ENCODE measurements around the gene SLC25A22. TPM values are rescaled to one million over a fixed set of nuclear protein-coding genes. Genes with fewer than 3 reads are reported as not detected.
A peak's percentile ranks its signal among the peaks of the same experiment; 100 is the strongest.

SLC25A22 gene
- polyA plus RNA-seq, 1 donor (not counting 4 experiments of a cell fraction or from before 2014, with no cell fraction given): 13.5 TPM

DNA sequence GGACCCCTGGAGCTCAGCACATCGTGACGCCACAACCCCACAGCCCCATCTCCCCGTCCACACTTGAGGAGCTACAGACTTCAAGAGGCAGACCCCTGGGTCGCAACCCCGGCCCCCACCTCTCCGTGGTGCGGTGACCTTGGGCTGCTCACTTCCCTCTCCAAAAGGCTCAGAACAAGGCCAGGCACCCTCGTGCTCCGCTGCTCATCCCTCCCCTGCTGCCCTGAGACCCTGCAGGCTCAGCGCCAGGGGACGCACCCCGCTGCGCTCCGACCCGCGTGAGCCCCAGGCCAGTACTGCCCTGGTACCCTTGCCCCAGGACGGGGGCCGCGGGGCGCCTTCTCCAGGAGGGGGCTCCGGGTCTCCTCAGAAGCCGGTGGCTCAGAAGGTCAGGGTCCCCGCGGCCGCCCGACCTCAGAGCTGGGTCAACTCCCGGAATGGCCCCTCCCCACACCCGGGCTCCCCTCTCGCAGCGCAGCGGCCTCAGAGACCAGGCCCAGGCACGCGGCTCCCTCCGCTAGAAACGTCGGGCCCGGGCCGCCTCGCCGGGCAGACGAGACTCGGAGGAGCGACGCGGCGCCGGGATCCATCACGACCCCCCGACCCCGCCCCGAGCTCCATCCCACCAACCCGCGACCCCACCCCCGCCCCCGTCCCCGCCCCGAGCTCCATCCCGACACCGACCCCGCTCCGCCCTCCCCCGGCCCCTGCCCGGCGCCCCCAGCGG lies 21.4 kb downstream of the SLC25A22 start:
- peaks cover 19% of the 10 kb centered on the region for H3K4me1 ChIP-seq (ENCODE audit: control insufficient read depth, extremely low read depth, insufficient read depth, low read length)
- dilution Hi-C loops (cut with MboI; ENCODE audit: extremely low pct_ligation_motif_present, low sequenced_read_pairs): no loop called here

DNA sequence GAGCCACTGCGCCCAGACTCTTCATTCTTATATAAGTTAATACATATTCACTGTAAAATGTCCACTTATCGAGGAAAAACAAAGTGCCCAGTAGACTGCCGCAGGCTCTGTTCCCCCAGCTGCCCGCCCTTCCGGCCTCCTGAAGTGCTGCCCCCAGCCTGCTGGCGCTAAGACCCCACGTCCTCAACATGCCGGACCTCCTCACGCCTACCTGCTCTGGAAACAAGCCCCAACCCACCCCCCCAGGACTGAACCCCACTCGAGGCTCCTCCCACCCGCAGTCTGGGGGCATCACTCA lies 21.9 kb downstream of the SLC25A22 start:
- TF ChIP-seq, protein P1, sequence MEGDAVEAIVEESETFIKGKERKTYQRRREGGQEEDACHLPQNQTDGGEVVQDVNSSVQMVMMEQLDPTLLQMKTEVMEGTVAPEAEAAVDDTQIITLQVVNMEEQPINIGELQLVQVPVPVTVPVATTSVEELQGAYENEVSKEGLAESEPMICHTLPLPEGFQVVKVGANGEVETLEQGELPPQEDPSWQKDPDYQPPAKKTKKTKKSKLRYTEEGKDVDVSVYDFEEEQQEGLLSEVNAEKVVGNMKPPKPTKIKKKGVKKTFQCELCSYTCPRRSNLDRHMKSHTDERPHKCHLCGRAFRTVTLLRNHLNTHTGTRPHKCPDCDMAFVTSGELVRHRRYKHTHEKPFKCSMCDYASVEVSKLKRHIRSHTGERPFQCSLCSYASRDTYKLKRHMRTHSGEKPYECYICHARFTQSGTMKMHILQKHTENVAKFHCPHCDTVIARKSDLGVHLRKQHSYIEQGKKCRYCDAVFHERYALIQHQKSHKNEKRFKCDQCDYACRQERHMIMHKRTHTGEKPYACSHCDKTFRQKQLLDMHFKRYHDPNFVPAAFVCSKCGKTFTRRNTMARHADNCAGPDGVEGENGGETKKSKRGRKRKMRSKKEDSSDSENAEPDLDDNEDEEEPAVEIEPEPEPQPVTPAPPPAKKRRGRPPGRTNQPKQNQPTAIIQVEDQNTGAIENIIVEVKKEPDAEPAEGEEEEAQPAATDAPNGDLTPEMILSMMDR (optimal IDR thresholded peaks at IDR 0.05 in 1 of 3, IDR thresholded peaks at IDR 0.05 in 1 of 3, conservative IDR thresholded peaks at IDR 0.05 in 1 of 3; ENCODE audit: extremely low read depth in 1 of 3, insufficient read depth in 2 of 3, low read length in 3 of 3): no peak
- no peak for TF ChIP-seq EZH2 (IDR thresholded peaks at IDR 0.05; ENCODE audit: low read length)
- Histone ChIP-seq H3K4me2 (ENCODE audit: control insufficient read depth, extremely low read depth, insufficient read depth, low read depth, low read length) (peak overlapping the region; percentile 91), H4K20me1 (ENCODE audit: control insufficient read depth, extremely low read depth, insufficient read depth, low read length) (peaks cover 11% of the 10 kb centered on the region), H3K79me2 (ENCODE audit: control insufficient read depth, insufficient read depth, low read length) (peaks cover 76% of the 10 kb centered on the region), H3K9ac (ENCODE audit: control insufficient read depth, extremely low read depth, insufficient read depth, low read length) (peak overlapping the region; percentile 92), H3K4me1 (ENCODE audit: control insufficient read depth, extremely low read depth, insufficient read depth, low read length) (peaks cover 19% of the 10 kb centered on the region), H3K36me3 (ENCODE audit: control insufficient read depth in 2 of 2, extremely low read depth in 1 of 2, insufficient read depth in 2 of 2, low read length in 2 of 2) (peaks cover 26 to 33% of the 10 kb centered on the region in 2 experiments), H3K4me3 (ENCODE audit: control insufficient read depth in 2 of 3, extremely low read depth in 1 of 3, insufficient read depth in 2 of 3, low read depth in 1 of 3, low read length in 3 of 3) (peak overlapping the region; percentile 79 to 91 (median 85)), H3K27me3 (ENCODE audit: control insufficient read depth, extremely low read depth, insufficient read depth, low read length) (no peaks in the 10 kb centered on the region), H3K9me3 (ENCODE audit: control insufficient read depth, low read depth, low read length) (no peaks in the 10 kb centered on the region), H3K27ac (ENCODE audit: control insufficient read depth, insufficient read depth, low read length) (peak overlapping the region; percentile 77), H3K9me1 (ENCODE audit: control insufficient read depth, extremely low read depth, insufficient read depth, low read length) (peaks cover 12% of the 10 kb centered on the region), H2AFZ (ENCODE audit: control insufficient read depth, low read length) (no peak overlapping the region)
- FAIRE-seq (no peak), DNase-seq (ENCODE audit: low read depth, low spot score) (no peak)
- dilution Hi-C loops (cut with MboI; ENCODE audit: extremely low pct_ligation_motif_present, low sequenced_read_pairs): no loop called here

More for the DNA sequence above, 21.4 kb downstream of the SLC25A22 start:
- Histone ChIP-seq H3K4me2 (ENCODE audit: control insufficient read depth, extremely low read depth, insufficient read depth, low read depth, low read length) (peak overlapping the region; percentile 91), H3K9me1 (ENCODE audit: control insufficient read depth, extremely low read depth, insufficient read depth, low read length) (peaks cover 12% of the 10 kb centered on the region), H2AFZ (ENCODE audit: control insufficient read depth, low read length) (no peak overlapping the region), H3K4me3 (ENCODE audit: control insufficient read depth in 2 of 3, extremely low read depth in 1 of 3, insufficient read depth in 2 of 3, low read depth in 1 of 3, low read length in 3 of 3) (peak overlapping the region; percentile 79 to 91 (median 85)), H4K20me1 (ENCODE audit: control insufficient read depth, extremely low read depth, insufficient read depth, low read length) (peaks cover 11% of the 10 kb centered on the region), H3K9me3 (ENCODE audit: control insufficient read depth, low read depth, low read length) (no peaks in the 10 kb centered on the region), H3K79me2 (ENCODE audit: control insufficient read depth, insufficient read depth, low read length) (peaks cover 71% of the 10 kb centered on the region), H3K9ac (ENCODE audit: control insufficient read depth, extremely low read depth, insufficient read depth, low read length) (peak overlapping the region; percentile 92), H3K27me3 (ENCODE audit: control insufficient read depth, extremely low read depth, insufficient read depth, low read length) (no peaks in the 10 kb centered on the region), H3K27ac (ENCODE audit: control insufficient read depth, insufficient read depth, low read length) (peak overlapping the region; percentile 77), H3K36me3 (ENCODE audit: control insufficient read depth in 2 of 2, extremely low read depth in 1 of 2, insufficient read depth in 2 of 2, low read length in 2 of 2) (peaks cover 22 to 29% of the 10 kb centered on the region in 2 experiments)
- DNase-seq (ENCODE audit: low read depth, low spot score): no peak
- TF ChIP-seq, protein P1 (optimal IDR thresholded peaks at IDR 0.05 in 1 of 3, IDR thresholded peaks at IDR 0.05 in 1 of 3, conservative IDR thresholded peaks at IDR 0.05 in 1 of 3; ENCODE audit: extremely low read depth in 1 of 3, insufficient read depth in 2 of 3, low read length in 3 of 3): no peak
- TF ChIP-seq EZH2 (IDR thresholded peaks at IDR 0.05; ENCODE audit: low read length): no peak
- FAIRE-seq: no peak
